Mesothelial cell of epicardium (in vitro differentiated cells): ENCODE results near the gene SFI1. TPM values are rescaled to one million over a fixed set of nuclear protein-coding genes. Genes with fewer than 3 reads are reported as not detected.

Experiments used
- DNase-seq, 2 experiments: peaks; one replicate each; pipeline ENCODE4 v3.0.0; 2021; ENCODE audit warnings: low spot score in 2 of 2; ENCODE audit not compliant: unreplicated experiment in 2 of 2
- H3K27ac Mint-ChIP-seq: 2 replicates; pipeline ENCODE4 v1.8.0; 2021; ENCODE audit warnings: mixed read lengths
- H3K27me3 Mint-ChIP-seq: 2 replicates; pipeline ENCODE4 v1.8.0; 2021; ENCODE audit warnings: low read depth, mixed read lengths
- H3K36me3 Mint-ChIP-seq: 2 replicates; pipeline ENCODE4 v1.8.0; 2021; ENCODE audit warnings: mixed read lengths
- H3K4me1 Mint-ChIP-seq: 2 replicates; pipeline ENCODE4 v1.8.0; 2021; ENCODE audit warnings: mixed read lengths
- H3K4me3 Mint-ChIP-seq: 2 replicates; pipeline ENCODE4 v1.8.0; 2021; ENCODE audit warnings: mild to moderate bottlenecking, moderate library complexity, mixed read lengths
- H3K9me3 Mint-ChIP-seq: 2 replicates; pipeline ENCODE4 v1.8.0; 2021; ENCODE audit warnings: mixed read lengths
- total RNA-seq: library from RNA; stranded (reverse); gene quantifications from 3 replicates; pipeline ENCODE4 v1.2.1, GENCODE V29; 2021
- TF ChIP-seq, protein P1 (sequence below): fragments of 200-600 bp; sonication (generic); IDR thresholded peaks from one replicate; pipeline ENCODE4 v1.5.0; 2021; ENCODE audit warnings: antibody characterized with exemption; ENCODE audit not compliant: unreplicated experiment

Gene SFI1
- total RNA-seq, 1 donor from 2014 or later, result 45.7 TPM

- no peak overlapping the region for H3K27ac Mint-ChIP-seq
- no peaks in the 10 kb centered on the region for H3K27me3 Mint-ChIP-seq
- TF ChIP-seq, protein P1, sequence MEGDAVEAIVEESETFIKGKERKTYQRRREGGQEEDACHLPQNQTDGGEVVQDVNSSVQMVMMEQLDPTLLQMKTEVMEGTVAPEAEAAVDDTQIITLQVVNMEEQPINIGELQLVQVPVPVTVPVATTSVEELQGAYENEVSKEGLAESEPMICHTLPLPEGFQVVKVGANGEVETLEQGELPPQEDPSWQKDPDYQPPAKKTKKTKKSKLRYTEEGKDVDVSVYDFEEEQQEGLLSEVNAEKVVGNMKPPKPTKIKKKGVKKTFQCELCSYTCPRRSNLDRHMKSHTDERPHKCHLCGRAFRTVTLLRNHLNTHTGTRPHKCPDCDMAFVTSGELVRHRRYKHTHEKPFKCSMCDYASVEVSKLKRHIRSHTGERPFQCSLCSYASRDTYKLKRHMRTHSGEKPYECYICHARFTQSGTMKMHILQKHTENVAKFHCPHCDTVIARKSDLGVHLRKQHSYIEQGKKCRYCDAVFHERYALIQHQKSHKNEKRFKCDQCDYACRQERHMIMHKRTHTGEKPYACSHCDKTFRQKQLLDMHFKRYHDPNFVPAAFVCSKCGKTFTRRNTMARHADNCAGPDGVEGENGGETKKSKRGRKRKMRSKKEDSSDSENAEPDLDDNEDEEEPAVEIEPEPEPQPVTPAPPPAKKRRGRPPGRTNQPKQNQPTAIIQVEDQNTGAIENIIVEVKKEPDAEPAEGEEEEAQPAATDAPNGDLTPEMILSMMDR, result no peak
- H3K36me3 Mint-ChIP-seq, result no peaks in the 10 kb centered on the region
- no peak overlapping the region for H3K4me3 Mint-ChIP-seq
- DNase-seq, result no peak
- peaks cover 18% of the 10 kb centered on the region for H3K4me1 Mint-ChIP-seq
- no peaks in the 10 kb centered on the region for H3K9me3 Mint-ChIP-seq
These were observed 132.0 kb downstream of the SFI1 start for GRCh38 chr22:31628362-31628761.

GRCh38 chr22:31628969-31629708 lies 132.8 kb downstream of the SFI1 start:
- H3K27me3 Mint-ChIP-seq, result no peaks in the 10 kb centered on the region
- TF ChIP-seq, protein P1, result no peak
- no peaks in the 10 kb centered on the region for H3K36me3 Mint-ChIP-seq
- peak overlapping the region; percentile 34 for H3K4me3 Mint-ChIP-seq
- DNase-seq, result no peak
- H3K4me1 Mint-ChIP-seq, result peaks cover 19% of the 10 kb centered on the region
- H3K9me3 Mint-ChIP-seq, result no peaks in the 10 kb centered on the region
- H3K27ac Mint-ChIP-seq, result no peak overlapping the region

- no peaks in the 10 kb centered on the region for H3K36me3 Mint-ChIP-seq
- no peaks in the 10 kb centered on the region for H3K9me3 Mint-ChIP-seq
- DNase-seq, result no peak
- TF ChIP-seq, protein P1, result no peak
- H3K4me3 Mint-ChIP-seq, result peak overlapping the region; percentile 85
- H3K4me1 Mint-ChIP-seq, result peaks cover 17% of the 10 kb centered on the region
- H3K27ac Mint-ChIP-seq, result no peak overlapping the region
- no peaks in the 10 kb centered on the region for H3K27me3 Mint-ChIP-seq
These were observed 133.4 kb downstream of the SFI1 start for GRCh38 chr22:31629741-31630184.

- TF ChIP-seq, protein P1, result no peak
- peak; percentile 43 to 75 for DNase-seq
- no peaks in the 10 kb centered on the region for H3K36me3 Mint-ChIP-seq
- peak overlapping the region; percentile 85 for H3K4me3 Mint-ChIP-seq
- peaks cover 16% of the 10 kb centered on the region for H3K4me1 Mint-ChIP-seq
- H3K27ac Mint-ChIP-seq, result peak overlapping the region; percentile 81
- no peaks in the 10 kb centered on the region for H3K27me3 Mint-ChIP-seq
- H3K9me3 Mint-ChIP-seq, result no peaks in the 10 kb centered on the region
These were observed 134.3 kb downstream of the SFI1 start for GRCh38 chr22:31630331-31631329.

DNA sequence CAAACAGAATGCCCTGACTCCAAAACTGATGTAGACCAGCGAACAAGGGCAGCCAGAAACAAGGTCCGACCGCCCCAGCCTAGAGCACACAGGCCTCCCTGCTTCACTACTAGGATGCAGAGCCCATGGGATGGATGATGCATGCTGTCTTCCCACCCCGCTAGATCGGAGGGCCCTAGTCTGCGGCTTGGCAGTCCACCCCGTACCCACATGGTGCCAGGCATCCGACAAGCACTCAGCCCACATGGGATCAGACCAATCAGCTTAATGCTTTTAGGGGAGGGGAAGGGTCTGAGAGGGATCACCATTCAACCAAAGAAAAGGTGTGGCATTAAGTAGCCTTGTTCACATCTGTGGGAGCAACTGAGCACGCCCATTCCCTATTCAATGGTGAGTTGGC lies 135.1 kb downstream of the SFI1 start:
- H3K27ac Mint-ChIP-seq, result peak overlapping the region; percentile 81
- TF ChIP-seq, protein P1, result no peak
- peaks cover 13% of the 10 kb centered on the region for H3K4me1 Mint-ChIP-seq
- no peak for DNase-seq
- peak overlapping the region; percentile 85 for H3K4me3 Mint-ChIP-seq
- no peaks in the 10 kb centered on the region for H3K27me3 Mint-ChIP-seq
- H3K36me3 Mint-ChIP-seq, result no peaks in the 10 kb centered on the region
- H3K9me3 Mint-ChIP-seq, result no peaks in the 10 kb centered on the region
